Omental fat pad (tissue), 4 donors: Measurements from ENCODE around the gene SNX9. TPM values are rescaled to one million over a fixed set of nuclear protein-coding genes. Genes with fewer than 3 reads are reported as not detected.
"Not testable (repeated sequence)": the region's sequence is repeated elsewhere in the genome, so short reads cannot be mapped to it uniquely, and the experiment has no call there.

Experiments used
- ATAC-seq: fragments of 150-250 bp; one replicate; pipeline ENCODE4 v1.9.1; 2016; ENCODE audit warnings: mild to moderate bottlenecking, moderate library complexity; ENCODE audit not compliant: low FRiP score
- DNase-seq: peaks from one replicate; pipeline ENCODE4 v3.0.0-alpha.2; 2019; ENCODE audit warnings: low spot score
- total RNA-seq, 4 donors: library from RNA; depleted of rRNA; stranded (reverse); fragments of >200 nt; gene quantifications; one replicate each; pipeline ENCODE4 v1.1.0, GENCODE V29; 2016
- TF ChIP-seq, protein P1 (sequence below), 3 donors: fragments of 450-650 bp; IDR thresholded peaks; one replicate each; pipeline ENCODE4 v1.5.1; 2016 to 2017; ENCODE audit warnings: antibody characterized with exemption in 3 of 3, mild to moderate bottlenecking in 3 of 3, moderate library complexity in 2 of 3

Gene SNX9
- total RNA-seq, 4 donors from 2014 or later, result 61.8 to 89.6 (median 76.3) TPM

DNA sequence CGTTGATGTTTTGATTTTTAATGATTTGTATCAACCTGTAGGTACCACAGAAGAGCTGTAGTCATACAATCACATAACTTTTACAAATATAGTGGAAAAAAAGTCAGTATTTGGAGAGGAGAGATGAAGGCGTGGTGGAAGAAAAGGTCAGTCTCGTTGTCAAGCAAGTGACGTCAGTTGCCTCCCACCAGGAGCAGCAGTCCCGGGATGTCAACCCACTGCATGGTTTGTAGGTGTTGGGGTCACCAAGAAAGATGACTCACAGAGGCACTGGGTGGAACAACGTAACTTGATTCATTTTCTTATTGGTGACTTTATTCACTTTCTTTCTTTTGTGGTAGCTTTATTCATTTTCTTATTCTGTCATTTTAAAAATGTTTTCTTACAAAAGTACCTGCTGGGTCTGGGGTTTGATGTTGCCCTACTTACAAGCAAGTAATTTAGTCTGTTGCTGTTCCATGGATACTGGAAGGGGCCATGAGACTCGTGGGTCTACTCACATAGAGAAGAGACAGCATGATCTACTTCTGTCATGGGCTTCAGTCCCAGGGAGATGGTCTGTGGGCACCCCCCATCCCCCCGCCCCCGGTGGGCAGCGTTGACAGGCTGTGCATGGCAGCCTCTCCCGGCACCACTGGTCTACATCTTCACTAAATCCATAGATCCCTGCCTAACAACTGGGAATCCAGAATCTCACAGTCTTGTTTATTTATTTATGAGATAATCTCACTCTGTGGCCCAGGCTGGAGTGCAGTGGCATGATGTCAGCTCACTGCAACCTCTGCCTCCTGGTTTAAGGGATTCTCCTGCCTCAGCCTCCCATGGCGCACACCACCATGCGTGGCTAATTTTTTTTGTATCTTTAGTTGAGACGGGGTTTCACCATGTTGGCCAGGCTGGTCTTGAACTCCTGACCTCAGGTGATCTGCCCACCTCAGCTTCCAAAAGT lies 122.2 kb downstream of the SNX9 start:
- ATAC-seq (no peak), DNase-seq (no peak)
- TF ChIP-seq, protein P1, sequence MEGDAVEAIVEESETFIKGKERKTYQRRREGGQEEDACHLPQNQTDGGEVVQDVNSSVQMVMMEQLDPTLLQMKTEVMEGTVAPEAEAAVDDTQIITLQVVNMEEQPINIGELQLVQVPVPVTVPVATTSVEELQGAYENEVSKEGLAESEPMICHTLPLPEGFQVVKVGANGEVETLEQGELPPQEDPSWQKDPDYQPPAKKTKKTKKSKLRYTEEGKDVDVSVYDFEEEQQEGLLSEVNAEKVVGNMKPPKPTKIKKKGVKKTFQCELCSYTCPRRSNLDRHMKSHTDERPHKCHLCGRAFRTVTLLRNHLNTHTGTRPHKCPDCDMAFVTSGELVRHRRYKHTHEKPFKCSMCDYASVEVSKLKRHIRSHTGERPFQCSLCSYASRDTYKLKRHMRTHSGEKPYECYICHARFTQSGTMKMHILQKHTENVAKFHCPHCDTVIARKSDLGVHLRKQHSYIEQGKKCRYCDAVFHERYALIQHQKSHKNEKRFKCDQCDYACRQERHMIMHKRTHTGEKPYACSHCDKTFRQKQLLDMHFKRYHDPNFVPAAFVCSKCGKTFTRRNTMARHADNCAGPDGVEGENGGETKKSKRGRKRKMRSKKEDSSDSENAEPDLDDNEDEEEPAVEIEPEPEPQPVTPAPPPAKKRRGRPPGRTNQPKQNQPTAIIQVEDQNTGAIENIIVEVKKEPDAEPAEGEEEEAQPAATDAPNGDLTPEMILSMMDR (IDR thresholded peaks at IDR 0.05), result no peak

DNA sequence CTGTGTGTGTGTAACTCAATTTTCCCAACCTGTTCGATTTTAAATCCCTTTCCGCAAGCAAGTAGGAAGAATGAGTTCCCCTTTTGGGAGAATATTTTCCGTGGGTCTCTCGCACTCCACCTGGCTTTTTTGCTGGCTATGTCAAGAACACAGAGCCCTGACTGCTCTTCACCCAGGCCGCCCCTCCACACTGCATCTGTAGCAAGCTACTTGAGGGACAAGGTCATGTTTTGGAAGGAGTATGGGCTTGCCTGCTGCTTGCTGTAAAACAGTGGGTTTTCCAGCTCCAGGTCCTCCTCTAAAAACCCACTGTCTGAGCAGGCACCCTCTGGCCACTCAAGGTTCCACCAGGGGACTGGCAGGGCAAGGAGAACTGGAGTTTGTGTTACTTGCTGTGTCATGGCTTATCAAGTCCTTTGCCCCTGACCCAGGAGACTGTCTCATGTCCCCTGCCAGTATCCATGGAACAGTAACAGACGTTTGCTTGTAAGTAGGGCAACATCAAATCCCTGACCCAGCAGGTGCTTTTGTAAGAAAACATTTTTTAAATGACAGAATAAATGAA lies 123.1 kb downstream of the SNX9 start:
- DNase-seq (no peak), ATAC-seq (peak; percentile 15)
- TF ChIP-seq, protein P1 (IDR thresholded peaks at IDR 0.05), result no peak

DNA sequence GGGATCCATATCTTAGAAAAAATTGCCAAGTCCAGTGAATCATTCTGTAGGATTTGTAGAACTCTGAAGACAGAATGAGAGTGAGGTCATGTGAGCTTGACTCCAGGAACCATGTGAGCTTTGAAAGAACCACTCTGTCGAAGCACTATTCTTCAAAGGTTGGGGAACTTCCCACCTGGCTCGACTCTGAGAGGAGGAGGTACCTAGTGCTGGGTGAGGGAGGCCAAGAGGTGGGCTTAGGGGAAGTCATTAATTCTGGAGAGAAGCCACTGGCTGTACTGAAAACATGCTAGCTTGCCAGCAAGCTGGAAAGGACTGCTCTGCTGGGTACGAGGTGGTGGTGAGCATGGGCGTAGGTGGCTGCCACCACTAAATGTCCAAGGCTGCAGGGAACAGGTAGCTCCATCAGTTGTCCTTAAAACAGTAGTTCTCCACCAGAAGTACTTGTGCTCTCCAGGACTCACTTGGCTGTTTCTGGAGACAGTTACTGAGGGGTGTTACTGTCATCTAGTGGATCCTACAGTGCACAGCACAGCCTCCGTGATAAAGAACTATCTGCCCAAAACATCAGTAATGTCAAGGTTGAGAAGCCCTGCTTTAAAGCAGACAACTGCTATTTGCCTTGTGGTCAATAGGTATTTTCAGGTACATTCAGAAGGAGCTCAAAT lies 124.0 kb downstream of the SNX9 start:
- DNase-seq (no peak), ATAC-seq (peak; percentile 15)

DNA sequence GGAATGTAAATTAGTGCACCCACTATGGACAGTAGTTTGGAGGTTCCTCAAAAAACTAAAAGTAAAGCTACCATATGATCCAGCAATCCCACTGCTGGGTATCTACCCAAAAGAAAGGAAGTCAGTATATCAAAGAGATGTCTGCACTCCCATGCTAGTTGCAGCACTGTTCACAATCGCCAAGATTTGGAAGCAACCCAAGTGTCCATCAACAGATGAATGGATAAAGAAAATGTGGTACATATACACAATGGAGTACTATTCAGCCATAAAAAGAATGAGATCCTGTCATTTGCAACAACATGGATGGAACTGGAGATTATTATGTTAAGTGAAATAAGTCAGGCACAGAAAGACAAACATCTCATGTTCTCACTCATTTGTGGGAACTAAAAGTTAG lies 127.9 kb downstream of the SNX9 start:
- not testable (repeated sequence) for DNase-seq, ATAC-seq

More for the DNA sequence above, 124.0 kb downstream of the SNX9 start:
- TF ChIP-seq, protein P1 (IDR thresholded peaks at IDR 0.05), result no peak

DNA sequence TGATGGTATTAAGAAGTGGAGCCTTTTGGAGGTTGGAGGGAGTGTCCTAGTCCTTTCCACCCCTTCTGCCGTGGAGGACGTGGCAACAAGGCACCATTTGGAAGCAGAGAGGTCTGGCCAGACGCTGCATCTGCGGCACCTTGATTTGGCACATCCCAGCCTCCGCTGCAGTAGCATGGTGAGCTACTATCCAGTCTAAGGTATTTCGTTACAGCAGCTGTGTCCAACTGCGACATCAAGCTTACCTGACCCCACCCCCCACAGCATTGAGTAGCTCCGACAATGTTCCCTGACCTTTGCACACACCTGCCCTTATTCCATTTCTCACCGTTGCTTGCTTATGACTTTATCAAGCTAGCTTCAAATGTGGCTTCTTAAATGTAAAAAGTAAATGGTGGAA lies 128.8 kb downstream of the SNX9 start:
- ATAC-seq, result no peak
- TF ChIP-seq, protein P1 (IDR thresholded peaks at IDR 0.05), result no peak
- no peak for DNase-seq

DNA sequence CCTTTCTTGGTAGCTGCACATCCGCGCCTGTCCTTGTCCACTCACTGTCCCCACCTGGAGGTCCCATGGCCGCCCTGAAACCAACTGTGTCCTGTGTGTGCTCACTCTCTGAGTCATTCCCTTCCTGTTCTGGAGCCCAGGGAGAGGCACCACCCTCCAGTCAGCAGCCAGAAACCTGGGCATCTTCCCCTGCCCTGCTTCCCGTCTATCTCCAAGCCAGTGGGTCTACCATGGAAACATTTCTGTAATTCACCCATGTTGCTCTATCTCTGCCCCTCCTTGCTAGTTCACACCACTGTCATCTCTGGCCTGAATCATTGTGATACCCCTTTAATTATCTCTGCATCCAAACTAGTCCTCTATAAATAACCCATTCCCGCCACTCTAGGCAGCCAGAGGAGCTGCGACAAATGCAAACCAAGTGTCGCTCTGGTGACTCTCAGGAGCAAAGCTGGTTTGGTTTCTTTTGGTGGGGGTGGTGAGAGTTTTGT lies 129.9 kb downstream of the SNX9 start:
- TF ChIP-seq, protein P1 (IDR thresholded peaks at IDR 0.05), result no peak
- ATAC-seq, result no peak
- DNase-seq, result no peak

DNA sequence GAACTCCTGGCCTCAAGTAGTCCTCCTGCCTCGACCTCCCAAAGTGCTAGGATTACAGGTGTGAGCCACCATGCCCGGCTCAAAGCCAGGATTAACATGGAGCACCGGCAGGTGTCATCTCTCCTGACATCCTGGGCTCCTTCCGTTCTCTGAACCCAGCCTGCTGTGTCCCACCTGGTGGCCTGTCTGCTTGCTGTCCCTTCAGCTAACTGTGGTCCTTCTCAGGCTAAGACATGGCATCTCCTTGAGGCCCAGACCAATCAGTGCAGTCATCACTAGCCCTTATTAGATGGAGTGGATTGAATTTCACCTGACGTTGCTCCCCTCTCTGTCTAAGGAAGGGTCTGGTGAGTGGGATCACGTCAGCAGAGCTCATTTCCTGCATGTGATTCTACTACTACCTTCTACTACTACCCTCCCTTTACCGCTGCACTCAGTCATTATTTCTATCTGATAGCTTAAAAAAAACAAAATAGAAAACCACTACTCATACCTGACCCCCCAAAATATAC lies 130.6 kb downstream of the SNX9 start:
- TF ChIP-seq, protein P1 (IDR thresholded peaks at IDR 0.05), result no peak
- ATAC-seq, result peak; percentile 30
- no peak for DNase-seq
